Activated CD4-positive, alpha-beta T cell treated with anti-CD3 and anti-CD28 coated beads, Interleukin-2, amount 50 U/mL, for 48 hours (primary cell): ENCODE data around the gene UTRN.

Experiments used
- DNase-seq, 2 experiments: peaks; one replicate each; pipeline ENCODE4 v3.0.0-alpha.2; 2020

Gene UTRN

DNA sequence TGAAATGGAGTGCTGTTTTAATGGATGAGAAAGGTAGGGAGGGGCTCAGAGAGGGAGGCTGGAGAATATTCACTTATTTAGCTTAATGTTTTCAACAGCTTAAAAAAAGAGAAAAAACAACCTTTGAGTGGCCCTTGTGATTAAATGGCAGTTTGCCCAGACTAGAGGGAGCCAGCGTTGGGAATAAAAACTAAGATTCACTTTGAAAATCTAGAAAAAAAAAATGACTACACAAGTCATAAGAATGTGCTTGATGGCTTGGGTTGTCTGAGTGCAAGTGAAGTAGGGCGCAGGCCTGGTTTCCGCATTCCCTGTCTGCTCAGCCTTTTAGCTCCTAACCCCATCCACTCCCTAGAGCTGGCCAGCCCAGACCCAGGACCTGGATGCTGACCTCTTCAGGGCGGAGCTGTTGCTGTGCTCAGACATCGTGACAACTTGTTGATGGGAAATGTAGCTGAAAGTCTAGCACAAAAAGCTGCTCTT is 28.9 kb downstream of the UTRN start:
- no peak for DNase-seq

DNA sequence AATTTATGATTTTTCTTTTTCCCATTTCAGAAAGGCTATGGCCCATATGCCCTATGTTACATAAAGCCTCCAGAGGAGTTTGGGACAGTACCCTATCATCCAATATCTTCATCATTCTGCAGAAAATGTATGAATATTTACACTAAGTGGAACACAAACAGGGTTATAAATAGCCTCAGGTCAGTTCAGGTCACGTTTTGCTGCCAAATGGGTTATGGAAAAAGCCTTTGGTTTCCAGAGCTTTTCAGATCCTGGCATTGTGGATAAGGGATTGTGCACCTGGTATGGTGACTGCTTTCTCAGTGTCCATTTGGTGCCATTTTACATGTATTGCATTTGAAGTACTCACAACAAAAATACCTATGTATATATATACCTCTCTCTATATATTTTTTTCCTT is 29.4 kb downstream of the UTRN start:
- DNase-seq, result no peak

DNA sequence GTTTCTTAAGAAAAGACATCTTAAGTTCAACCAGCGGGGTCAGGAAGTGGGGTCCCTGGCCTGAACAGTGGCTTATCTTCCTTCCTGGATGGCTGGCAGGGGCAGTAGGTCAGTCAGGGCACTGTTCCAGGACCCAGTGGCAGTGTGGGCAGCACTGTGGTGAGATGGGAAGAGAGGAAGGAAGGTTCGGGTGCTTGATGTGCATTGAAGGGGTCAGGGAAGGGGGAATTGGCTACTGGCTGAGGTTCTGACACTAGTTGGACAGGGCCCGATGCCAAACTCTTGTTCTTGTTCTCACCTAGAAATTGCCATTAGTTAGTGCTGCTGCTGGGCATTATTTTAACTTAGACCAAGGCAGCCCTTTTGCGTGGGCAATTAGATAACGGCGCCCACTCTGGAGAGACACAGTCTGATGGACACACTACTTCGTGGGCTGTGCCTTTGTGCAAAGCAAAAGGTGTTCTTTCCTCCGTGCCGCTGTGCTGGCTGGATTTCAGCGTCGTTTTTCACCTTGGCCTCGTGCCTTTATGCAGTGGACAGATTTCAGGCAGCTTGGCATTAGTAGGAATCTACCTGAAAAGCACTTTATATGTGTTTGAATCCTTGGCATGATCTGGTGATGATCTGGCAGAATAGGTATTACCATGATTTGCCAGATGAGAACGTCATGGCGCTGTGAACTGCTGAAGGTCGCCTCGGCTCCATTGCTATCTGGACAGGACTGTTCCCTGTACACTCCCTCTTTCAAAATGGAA is 30.3 kb downstream of the UTRN start:
- DNase-seq, result no peak

DNA sequence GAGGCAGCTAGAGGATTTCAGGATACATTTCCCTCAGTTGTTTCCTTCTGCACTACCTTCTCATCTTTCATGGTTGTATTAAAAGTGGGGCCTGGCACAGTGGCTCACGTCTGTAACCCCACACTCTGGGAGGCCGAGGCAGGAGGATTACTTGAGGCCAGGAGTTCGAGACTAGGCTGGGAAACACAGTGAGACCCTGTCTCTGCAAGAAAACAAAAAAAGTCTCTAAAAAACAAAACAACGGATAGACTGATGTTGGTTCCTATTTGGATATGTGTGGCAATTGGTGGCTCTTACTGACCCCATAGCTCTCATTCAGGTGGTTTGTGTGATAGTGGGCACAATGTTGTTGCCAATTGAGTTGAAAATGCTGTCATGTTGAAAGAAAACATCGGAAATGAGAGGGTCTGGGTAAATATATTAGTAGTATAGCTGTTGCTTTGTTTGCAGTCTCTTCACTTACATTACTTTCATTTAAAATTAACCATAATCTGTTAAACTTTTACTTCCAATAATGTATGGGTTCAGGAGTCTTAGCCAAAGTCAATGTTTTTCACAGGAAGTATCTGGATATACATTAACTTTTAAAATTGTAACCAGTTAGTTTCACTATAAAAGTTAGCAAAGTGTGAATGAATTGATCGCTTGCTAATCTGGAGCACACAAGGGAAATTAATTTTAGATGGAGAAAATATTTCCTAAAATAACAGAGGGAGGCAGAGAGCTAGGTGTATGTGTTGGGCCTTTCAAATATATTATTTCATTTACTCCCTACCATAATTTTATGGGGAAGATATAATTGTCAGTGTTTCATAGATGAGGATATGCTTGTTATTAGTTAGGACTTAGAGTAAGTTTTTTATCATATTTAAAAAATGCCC is 31.1 kb downstream of the UTRN start:
- no peak for DNase-seq

DNA sequence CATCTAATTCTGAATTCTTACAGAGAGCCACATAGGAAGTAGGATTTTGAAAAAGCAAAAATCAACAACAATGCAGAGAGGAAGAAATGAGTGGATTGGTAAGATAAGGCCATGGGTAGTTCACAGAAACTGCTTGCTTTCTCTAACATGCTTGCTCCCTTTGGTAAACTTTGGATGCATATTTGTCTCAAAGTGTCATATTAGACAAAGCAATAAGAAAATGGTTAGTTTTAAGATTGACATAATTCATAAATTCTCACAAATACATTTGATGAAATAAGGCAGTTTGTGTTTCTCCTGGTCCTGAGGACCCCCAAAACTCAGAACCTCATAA is 31.7 kb downstream of the UTRN start:
- no peak for DNase-seq

DNA sequence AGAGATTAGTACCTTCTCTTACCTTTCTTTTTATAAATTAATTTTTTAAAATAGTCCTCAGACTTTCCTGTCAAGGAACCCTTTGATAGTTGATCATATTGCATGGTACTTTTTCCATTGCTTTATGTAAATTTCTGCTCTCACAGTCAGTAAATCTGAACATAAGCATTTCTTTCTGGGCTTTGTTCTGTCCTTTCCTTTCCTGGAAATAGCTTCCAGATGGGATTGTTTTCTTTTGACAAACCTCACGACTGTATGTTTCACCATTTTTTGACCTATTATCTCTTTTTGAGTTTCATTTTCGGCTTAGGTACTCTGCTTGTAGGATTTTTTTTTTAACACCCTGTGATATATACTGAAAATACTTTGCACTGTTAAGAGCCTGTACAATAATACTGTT is 32.6 kb downstream of the UTRN start:
- no peak for DNase-seq

DNA sequence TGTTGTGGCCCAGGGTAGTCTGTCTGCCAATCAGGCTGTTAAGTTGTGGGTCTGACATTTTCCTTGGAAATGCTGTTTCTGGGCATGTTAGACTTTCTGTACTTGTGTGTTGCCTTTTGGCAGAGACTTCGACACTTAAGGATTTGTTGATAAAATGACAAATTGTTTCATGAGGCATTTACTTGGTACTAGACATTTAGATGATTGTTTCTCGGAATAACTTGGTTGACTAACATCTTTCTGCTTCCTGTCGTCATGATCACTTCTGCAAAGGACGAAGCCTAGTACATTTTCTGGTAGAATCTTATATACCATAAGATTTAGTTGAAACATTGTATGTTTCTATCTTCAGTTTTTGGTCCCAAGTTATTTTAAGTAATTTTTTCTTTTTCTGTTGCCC is 34.1 kb downstream of the UTRN start:
- DNase-seq, result no peak

DNA sequence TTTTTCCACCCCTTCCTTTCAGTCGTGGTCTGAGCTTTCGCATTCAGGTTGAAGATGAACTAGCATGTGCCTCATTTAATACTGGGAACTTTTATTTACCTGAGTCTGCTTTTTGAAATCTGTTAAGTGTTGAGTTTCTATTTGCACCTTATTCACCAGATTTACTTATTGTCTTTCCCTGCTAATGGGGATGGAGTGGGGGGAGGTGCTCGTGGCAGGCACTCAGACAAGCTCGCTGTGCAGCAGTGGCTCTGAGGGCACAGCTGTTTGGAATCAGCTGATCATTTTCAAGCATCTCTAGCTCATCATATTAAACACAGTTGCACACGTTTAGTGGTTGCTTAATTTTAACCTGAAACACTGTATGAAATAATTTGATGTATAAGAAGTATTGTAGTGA is 35.6 kb downstream of the UTRN start:
- DNase-seq, result no peak

DNA sequence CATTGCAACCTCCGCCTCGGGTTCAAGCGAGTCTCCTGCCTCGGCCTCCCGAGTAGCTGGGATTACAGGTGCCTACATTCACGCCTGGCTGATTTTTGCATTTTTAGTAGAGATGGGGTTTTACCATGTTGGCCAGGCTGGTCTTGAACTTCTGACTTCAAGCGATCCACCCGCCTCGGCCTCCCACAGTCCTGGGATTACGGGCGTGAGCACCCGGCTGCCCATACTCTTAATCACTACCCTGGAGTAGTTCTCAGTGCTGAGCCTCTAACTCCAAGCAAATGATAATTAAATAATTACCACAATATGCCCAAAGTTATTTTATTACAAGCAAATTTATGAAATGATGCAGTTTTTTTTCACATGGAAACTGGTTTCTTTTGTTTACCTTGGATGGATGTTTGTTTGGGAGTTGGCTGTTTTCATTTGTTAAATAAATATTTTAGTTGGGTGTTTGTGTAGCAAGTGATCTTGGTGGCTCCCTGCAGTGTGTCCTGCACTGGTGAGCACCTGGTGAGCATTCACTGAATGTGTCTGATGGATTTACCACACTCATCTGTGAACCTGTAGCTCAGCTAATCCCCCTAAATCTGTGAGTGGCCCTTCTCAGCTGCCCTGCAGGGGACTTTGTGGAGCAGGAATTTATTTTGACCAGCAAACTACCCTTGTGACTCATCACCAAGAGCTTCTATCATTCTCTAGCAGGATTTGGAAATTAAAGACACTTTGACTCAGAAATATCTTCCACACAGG is 36.9 kb downstream of the UTRN start:
- no peak for DNase-seq

DNA sequence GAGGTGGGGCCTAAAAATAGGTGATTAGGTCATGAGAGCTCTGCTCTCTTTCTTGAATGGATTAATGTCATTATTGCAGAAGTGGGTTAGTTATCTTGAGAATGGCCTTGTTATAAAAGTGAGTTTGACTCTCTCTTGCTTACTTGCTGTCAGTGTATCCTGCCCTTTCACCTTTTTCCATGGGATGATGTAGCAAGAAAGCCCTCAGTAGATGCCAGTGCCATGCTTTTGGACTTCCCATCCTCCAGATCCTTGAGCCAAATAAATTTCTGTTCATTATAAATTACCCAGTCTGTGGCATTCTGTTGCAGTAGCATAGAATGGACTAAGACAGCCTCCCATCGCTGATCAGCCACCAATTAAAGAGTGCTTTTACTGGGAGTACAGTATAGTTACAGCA is 40.1 kb downstream of the UTRN start:
- DNase-seq, result no peak

DNA sequence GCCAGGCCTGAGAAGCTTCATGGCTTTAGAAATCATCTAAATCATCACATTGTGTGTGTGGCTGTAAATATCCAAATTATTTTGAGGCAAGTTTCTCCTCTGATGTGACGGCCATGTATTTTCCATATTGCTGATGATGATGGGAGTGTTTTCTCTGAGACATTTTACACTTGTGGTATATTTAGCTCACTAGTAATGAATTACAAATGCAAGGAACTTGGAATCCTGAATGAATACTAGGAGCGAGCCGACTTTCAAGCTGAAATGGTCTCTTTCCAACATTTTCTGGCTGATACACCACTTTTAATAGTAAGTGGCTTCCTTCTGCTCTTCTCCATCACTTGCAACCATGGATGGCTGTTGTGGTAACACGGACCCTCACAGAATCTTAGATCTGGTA is 41.3 kb downstream of the UTRN start:
- DNase-seq, result no peak

DNA sequence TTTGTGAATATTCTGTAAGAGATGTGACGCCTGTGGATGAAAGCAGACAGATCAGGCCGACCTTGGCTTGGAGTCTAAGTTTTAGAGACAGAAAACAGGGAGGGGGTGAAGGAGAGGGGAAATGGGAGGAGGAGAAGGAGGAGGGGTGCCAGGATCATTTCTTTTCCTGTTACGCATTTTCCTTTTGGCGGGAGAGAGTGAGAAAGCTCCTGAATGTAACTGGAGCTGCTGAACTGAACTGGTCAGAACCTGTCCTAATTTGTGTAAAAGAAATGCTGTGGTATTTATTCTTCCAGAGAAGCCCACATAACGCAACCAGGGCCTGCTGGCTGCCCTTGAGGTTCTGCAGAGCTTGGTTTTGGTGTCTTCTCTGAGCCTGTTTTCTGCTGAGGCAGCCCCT is 41.9 kb downstream of the UTRN start:
- DNase-seq, result no peak

DNA sequence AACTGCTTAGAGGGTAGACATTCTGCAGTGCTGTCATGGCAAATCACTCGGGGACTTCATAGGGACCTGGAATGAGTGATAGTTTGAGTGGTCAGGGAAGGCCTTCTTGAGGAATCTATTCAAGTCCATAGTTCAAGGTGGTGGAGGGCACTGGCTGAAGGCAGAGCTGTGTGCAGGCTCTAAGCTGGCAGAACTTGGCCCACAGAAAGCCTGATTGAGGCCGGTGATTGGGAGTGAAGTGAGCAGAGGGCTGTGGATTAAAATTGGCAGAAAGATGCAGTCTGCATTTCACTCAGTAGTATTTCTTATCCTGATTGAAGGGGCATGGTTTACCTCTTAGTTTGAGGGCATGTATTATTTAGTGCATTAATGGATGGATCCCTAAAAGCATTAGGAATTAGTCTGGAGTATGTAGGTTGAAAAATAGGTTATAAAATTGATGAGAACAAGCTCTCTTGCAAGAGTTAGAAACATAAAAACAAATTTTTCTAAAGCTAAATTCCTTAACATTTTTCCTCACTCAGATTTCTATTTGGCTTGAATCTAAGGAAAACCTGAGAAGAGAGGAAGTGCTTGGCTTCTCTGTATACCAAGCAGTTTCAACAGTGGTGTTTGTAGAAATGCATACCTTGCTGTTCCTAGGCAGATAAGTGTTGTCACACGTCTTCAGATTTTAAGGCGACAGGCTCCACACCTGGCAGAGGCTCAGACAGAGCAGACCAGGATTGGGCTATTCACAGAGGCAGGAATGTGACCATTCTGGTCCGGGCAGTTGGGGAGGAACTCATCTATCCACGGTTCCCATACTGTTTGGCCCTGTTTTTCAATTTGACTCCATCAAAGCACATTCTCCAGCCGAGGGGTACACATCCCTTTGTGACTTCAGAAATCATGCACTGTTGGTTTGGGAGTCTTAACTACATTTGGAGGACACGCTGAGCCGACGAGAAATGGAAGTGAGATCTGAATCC is 45.2 kb downstream of the UTRN start:
- DNase-seq, result no peak

DNA sequence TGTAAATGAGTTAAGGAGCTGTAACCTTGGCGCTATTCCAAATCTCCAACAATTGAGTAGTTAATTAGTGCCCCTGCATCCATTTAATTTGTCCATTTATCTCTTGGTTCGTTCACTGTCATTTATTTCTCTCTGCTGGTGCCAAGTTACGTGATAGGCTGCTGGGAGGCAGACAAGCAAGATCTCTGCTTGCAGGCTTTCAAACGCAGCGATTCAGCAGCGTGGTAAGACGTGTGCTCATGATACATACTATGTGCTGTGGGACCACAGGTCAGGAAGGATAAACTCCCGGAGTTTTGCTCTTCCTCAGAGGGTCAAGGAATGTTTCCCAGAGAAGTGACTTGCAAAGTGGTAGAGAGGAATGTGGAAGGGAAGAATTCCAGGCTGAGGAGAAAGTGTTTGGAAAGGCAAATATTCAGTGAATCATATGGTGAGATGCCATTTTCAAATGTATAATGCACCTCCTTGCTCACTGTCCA is 46.4 kb downstream of the UTRN start:
- no peak for DNase-seq

DNA sequence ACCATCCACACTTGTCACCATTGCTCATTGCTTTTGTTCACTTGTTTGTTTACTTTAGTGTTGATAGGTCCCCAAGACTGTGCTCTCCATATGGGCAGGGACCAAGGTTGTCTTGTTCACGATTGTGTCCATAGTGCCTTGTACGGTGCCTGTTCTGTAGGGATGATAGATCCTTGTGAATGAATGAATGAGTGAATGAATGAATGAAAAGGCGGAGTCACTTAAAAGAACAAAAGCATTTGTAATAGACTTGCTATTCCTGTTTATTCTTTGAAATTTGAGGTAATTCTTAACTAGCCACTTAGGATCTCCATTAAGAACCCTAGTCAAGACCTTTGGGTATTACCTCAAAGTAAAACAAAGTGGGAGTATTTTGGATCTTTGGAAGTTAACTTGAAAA is 47.0 kb downstream of the UTRN start:
- no peak for DNase-seq

DNA sequence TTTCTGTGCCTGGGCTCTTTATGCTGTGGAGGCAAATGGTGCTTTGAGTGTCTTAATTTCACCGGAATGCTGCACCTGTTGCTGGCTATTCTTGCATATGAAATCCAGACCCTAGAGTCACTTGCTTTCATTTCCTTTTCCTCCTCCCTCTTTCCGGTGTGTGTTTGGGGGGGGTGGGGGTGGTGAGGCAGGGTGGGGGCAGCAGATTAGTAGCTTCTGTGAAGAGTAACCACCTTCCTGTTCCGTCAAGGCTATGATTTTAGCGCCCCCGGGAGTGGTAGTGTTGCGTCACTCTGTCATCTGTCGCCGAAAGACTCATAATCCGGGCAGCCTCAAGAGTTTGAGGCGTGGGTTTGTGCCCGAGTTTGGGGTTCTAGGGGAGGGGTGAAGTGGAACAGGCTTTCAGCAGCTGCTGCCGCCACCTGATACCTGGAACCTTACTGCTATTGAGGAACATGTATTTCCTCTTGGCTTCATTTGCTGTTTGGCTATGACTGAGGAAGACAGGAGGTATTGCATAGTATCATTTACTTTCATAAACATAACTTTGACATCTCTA is 49.1 kb downstream of the UTRN start:
- peak; percentile 51 to 60 for DNase-seq
